ENCODE data around the gene WASF3. TPM values are rescaled to one million over a fixed set of nuclear protein-coding genes. Genes with fewer than 3 reads are reported as not detected.
A peak's percentile ranks its signal among the peaks of the same experiment; 100 is the strongest.

The WASF3 gene
- total RNA-seq, 1 experiment from 2014 or later: 2.6 TPM

GRCh38 chr13:26599860-26600259 is 42.4 kb downstream of the WASF3 start:
- no peaks in the 10 kb centered on the region for H3K36me3 ChIP-seq (ENCODE audit: low read depth, low read length)
- no peaks in the 10 kb centered on the region for H3K9me3 ChIP-seq (ENCODE audit: low read length)
- H3K4me3 ChIP-seq (ENCODE audit: low read length): no peak overlapping the region
- intact Hi-C loops (cut with micrococcal nuclease): no loop called here
- H3K9ac ChIP-seq (ENCODE audit: low read length): no peak overlapping the region
- H3K27ac ChIP-seq (ENCODE audit: low read length): no peak overlapping the region
- ChIA-PET POLR2A (ENCODE audit: unreplicated experiment) (no interaction called here), CTCF (no interaction called here)
- TF ChIP-seq EZH2 (IDR thresholded peaks at IDR 0.05; ENCODE audit: low read length, unreplicated experiment) (no peak), EZH2phosphoT487 (IDR thresholded peaks at IDR 0.05; ENCODE audit: borderline replicate concordance, low read length) (no peak), CTCF (conservative IDR thresholded peaks at IDR 0.05; ENCODE audit: low read depth, low read length) (no peak)
- H3K4me2 ChIP-seq (ENCODE audit: low read length): no peak overlapping the region
- no peaks in the 10 kb centered on the region for H3K79me2 ChIP-seq (ENCODE audit: low read length)
- no peaks in the 10 kb centered on the region for H3F3A ChIP-seq (ENCODE audit: low read length, unreplicated experiment)
- no peaks in the 10 kb centered on the region for H4K20me1 ChIP-seq (ENCODE audit: low read length)
- no TSS peak for BruUV-seq (replicated peaks)
- no peak for ATAC-seq
- no peaks in the 10 kb centered on the region for H3K27me3 ChIP-seq (ENCODE audit: low read length)
- no peaks in the 10 kb centered on the region for H3K4me1 ChIP-seq (ENCODE audit: insufficient read depth, low read length)
- no peak overlapping the region for H2AFZ ChIP-seq (ENCODE audit: low read length)
- no peaks in the 10 kb centered on the region for H3K9me2 ChIP-seq (replicated peaks; ENCODE audit: low read length)
- DNase-seq: no peak

- no peaks in the 10 kb centered on the region for H4K20me1 ChIP-seq (ENCODE audit: low read length)
- no peaks in the 10 kb centered on the region for H3K4me1 ChIP-seq (ENCODE audit: insufficient read depth, low read length)
- ChIA-PET POLR2A (ENCODE audit: unreplicated experiment) (no interaction called here), CTCF (no interaction called here)
- H3K4me3 ChIP-seq (ENCODE audit: low read length): no peak overlapping the region
- no peak overlapping the region for H3K4me2 ChIP-seq (ENCODE audit: low read length)
- no peak overlapping the region for H3K27ac ChIP-seq (ENCODE audit: low read length)
- no peak for DNase-seq
- TF ChIP-seq CTCF (conservative IDR thresholded peaks at IDR 0.05; ENCODE audit: low read depth, low read length): no peak
- TF ChIP-seq EZH2phosphoT487 (IDR thresholded peaks at IDR 0.05; ENCODE audit: borderline replicate concordance, low read length): no peak
- no peak for TF ChIP-seq EZH2 (IDR thresholded peaks at IDR 0.05; ENCODE audit: low read length, unreplicated experiment)
- no peaks in the 10 kb centered on the region for H3K36me3 ChIP-seq (ENCODE audit: low read depth, low read length)
- H2AFZ ChIP-seq (ENCODE audit: low read length): no peak overlapping the region
- no peak overlapping the region for H3K9ac ChIP-seq (ENCODE audit: low read length)
- intact Hi-C loops (cut with micrococcal nuclease): no loop called here
- no TSS peak for BruUV-seq (replicated peaks)
- H3K9me3 ChIP-seq (ENCODE audit: low read length): no peaks in the 10 kb centered on the region
- no peaks in the 10 kb centered on the region for H3K79me2 ChIP-seq (ENCODE audit: low read length)
- no peaks in the 10 kb centered on the region for H3F3A ChIP-seq (ENCODE audit: low read length, unreplicated experiment)
- no peaks in the 10 kb centered on the region for H3K9me2 ChIP-seq (replicated peaks; ENCODE audit: low read length)
- ATAC-seq: no peak
- H3K27me3 ChIP-seq (ENCODE audit: low read length): no peaks in the 10 kb centered on the region
Measured at GRCh38 chr13:26600343-26600742, 42.9 kb downstream of the WASF3 start.

- intact Hi-C loops (cut with micrococcal nuclease): no loop called here
- DNase-seq: peak; percentile 52
- peak; percentile 58 for ATAC-seq
- H3K9me2 ChIP-seq (replicated peaks; ENCODE audit: low read length): no peaks in the 10 kb centered on the region
- no peak overlapping the region for H3K4me3 ChIP-seq (ENCODE audit: low read length)
- TF ChIP-seq EZH2 (IDR thresholded peaks at IDR 0.05; ENCODE audit: low read length, unreplicated experiment) (no peak), EZH2phosphoT487 (IDR thresholded peaks at IDR 0.05; ENCODE audit: borderline replicate concordance, low read length) (no peak), CTCF (conservative IDR thresholded peaks at IDR 0.05; ENCODE audit: low read depth, low read length) (peak; percentile 17; the same call in 1 of the 2 replicates)
- no peaks in the 10 kb centered on the region for H3K27me3 ChIP-seq (ENCODE audit: low read length)
- CTCF ChIA-PET: no interaction called here
- no peak overlapping the region for H3K4me2 ChIP-seq (ENCODE audit: low read length)
- no peaks in the 10 kb centered on the region for H3K79me2 ChIP-seq (ENCODE audit: low read length)
- no TSS peak for BruUV-seq (replicated peaks)
- no peaks in the 10 kb centered on the region for H3K9me3 ChIP-seq (ENCODE audit: low read length)
- H3K4me1 ChIP-seq (ENCODE audit: insufficient read depth, low read length): no peaks in the 10 kb centered on the region
- no peaks in the 10 kb centered on the region for H3F3A ChIP-seq (ENCODE audit: low read length, unreplicated experiment)
- POLR2A ChIA-PET (ENCODE audit: unreplicated experiment): no interaction called here
- no peaks in the 10 kb centered on the region for H3K36me3 ChIP-seq (ENCODE audit: low read depth, low read length)
- no peak overlapping the region for H2AFZ ChIP-seq (ENCODE audit: low read length)
- H3K27ac ChIP-seq (ENCODE audit: low read length): no peak overlapping the region
- no peaks in the 10 kb centered on the region for H4K20me1 ChIP-seq (ENCODE audit: low read length)
- H3K9ac ChIP-seq (ENCODE audit: low read length): no peak overlapping the region
Measured at GRCh38 chr13:26601669-26602068, 44.2 kb downstream of the WASF3 start.

Data from PC-3 (cell line).